ENCODE results near the gene ACTBL2.
"Not testable (repeated sequence)": the region's sequence is repeated elsewhere in the genome, so short reads cannot be mapped to it uniquely, and the experiment has no call there.

ACTBL2 gene

GRCh38 chr5:57482671-57483106, at the start of gene ACTBL2:
ACTBL2 (minus strand) TSS chr5:57482811; CDS start chr5:57482707, 104 bp downstream.
- no peak for DNase-seq (ENCODE audit: low read depth)

- no peak for DNase-seq (ENCODE audit: low read depth)
Observed at GRCh38 chr5:57531333-57531732, 48.7 kb upstream of the ACTBL2 start.

- DNase-seq (ENCODE audit: low read depth), result no peak
Observed at GRCh38 chr5:57529864-57530263, 47.3 kb upstream of the ACTBL2 start.

GRCh38 chr5:57527870-57528269, 45.3 kb upstream of the ACTBL2 start:
- no peak for DNase-seq (ENCODE audit: low read depth)

GRCh38 chr5:57524348-57525060, 41.9 kb upstream of the ACTBL2 start:
- DNase-seq (ENCODE audit: low read depth), result no peak

- DNase-seq (ENCODE audit: low read depth), result not testable (repeated sequence)
Observed at GRCh38 chr5:57522477-57522876, 39.9 kb upstream of the ACTBL2 start.

GRCh38 chr5:57518415-57518814, 35.8 kb upstream of the ACTBL2 start:
- DNase-seq (ENCODE audit: low read depth), result not testable (repeated sequence)

- DNase-seq (ENCODE audit: low read depth), result no peak
Observed at GRCh38 chr5:57517250-57517649, 34.6 kb upstream of the ACTBL2 start.

GRCh38 chr5:57513785-57514184, 31.2 kb upstream of the ACTBL2 start:
- no peak for DNase-seq (ENCODE audit: low read depth)

- no peak for DNase-seq (ENCODE audit: low read depth)
Observed at GRCh38 chr5:57511321-57511720, 28.7 kb upstream of the ACTBL2 start.

- no peak for DNase-seq (ENCODE audit: low read depth)
Observed at GRCh38 chr5:57509501-57510260, 27.1 kb upstream of the ACTBL2 start.

- DNase-seq (ENCODE audit: low read depth), result no peak
Observed at GRCh38 chr5:57508211-57508610, 25.6 kb upstream of the ACTBL2 start.

- DNase-seq (ENCODE audit: low read depth), result no peak
Observed at GRCh38 chr5:57505272-57506200, 22.9 kb upstream of the ACTBL2 start.

GRCh38 chr5:57504357-57504756, 21.7 kb upstream of the ACTBL2 start:
- DNase-seq (ENCODE audit: low read depth), result no peak

- no peak for DNase-seq (ENCODE audit: low read depth)
Observed at GRCh38 chr5:57503433-57503832, 20.8 kb upstream of the ACTBL2 start.

- DNase-seq (ENCODE audit: low read depth), result no peak
Observed at GRCh38 chr5:57501414-57502201, 19.0 kb upstream of the ACTBL2 start.

GRCh38 chr5:57499262-57500050, 16.8 kb upstream of the ACTBL2 start:
- no peak for DNase-seq (ENCODE audit: low read depth)

- no peak for DNase-seq (ENCODE audit: low read depth)
Observed at GRCh38 chr5:57497733-57498132, 15.1 kb upstream of the ACTBL2 start.

- no peak for DNase-seq (ENCODE audit: low read depth)
Observed at GRCh38 chr5:57495285-57496086, 12.9 kb upstream of the ACTBL2 start.
